DMS153 treated with DMSO at 0.1 percent for 48 hours (cell line): ENCODE results near the gene TMPRSS3.

Experiments used
- DNase-seq: peaks from one replicate; lab custom pipeline; 2025; ENCODE audit not compliant: unreplicated experiment; lab: John Stamatoyannopoulos, UW

TMPRSS3 gene

GRCh38 chr21:42353623-42354022 is 42.2 kb downstream of the TMPRSS3 start:
- no peak for DNase-seq

- DNase-seq, result no peak
Observed at GRCh38 chr21:42352441-42353095, 43.3 kb downstream of the TMPRSS3 start.

DNA sequence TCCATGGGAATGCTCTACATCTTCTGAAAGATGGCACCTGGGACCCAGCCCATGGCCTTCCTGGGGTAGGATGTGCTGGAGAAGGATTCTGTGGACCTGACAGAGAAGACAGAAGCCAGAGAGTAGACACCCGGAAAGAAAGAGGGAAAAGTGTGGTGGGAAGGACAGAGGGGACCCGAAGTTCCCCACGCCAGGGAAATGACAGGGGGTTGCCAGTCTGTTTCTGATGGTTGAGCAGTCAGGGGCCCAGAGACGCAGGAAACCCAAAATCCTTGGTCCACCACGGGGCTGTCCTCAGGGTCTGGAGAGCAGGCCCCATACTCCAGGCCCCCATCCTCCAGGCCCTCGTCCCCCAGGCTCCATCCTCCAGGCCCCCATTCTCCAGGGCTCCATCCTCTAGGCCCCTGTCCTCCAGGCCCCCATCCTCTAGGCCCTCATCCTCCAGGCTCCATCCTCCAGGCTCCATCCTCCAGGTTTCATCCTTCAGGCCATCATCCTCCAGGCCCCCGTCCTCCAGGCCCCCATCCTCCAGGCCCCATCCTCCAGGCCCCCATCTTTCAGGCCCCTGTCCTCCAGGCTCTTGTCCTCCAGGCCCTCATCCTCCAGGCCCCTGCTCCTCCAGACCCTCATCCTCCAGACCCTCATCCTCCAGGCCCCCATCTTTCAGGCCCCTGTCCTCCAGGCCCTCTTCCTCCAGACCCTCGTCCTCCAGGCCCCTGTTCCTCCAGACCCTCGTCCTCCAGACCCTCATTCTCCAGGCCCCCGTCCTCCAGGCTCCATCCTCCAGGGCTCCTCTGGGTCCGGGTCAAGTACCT is 44.0 kb downstream of the TMPRSS3 start:
- no peak for DNase-seq

GRCh38 chr21:42350927-42351426 is 44.9 kb downstream of the TMPRSS3 start, which contains the start of gene TFF2:
Gene TFF2 (minus strand): TSS chr21:42350994. CDS start chr21:42350957, 37 bp downstream.
- no peak for DNase-seq

DNA sequence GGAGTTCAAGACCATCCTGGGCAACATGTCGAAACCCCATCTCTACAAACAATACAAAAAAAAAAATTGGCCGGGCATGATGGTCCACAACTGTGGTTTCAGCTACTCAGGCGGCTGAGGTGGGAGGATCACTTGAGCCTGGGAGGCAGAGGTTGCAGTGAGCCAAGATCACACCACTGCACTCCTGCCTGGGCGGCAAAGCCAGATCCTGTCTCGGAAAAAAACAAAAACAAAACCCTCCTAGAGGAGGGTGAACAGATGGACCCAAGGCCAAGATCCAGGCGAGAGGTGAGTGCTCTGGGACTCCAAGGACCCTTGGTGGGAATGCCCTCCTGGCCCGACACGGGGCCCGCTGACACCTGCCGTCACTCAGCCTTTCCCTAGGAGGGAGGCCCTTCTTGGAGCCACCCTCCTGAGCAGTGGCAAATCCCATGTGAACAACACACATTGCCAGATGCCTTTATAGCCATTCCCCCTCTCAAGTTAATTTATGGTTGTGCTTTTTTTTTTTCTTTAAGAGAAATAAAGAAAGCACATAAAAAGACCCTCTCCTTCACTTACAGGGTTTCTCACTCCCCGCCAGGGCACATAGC is 45.4 kb downstream of the TMPRSS3 start:
- DNase-seq, result no peak

DNA sequence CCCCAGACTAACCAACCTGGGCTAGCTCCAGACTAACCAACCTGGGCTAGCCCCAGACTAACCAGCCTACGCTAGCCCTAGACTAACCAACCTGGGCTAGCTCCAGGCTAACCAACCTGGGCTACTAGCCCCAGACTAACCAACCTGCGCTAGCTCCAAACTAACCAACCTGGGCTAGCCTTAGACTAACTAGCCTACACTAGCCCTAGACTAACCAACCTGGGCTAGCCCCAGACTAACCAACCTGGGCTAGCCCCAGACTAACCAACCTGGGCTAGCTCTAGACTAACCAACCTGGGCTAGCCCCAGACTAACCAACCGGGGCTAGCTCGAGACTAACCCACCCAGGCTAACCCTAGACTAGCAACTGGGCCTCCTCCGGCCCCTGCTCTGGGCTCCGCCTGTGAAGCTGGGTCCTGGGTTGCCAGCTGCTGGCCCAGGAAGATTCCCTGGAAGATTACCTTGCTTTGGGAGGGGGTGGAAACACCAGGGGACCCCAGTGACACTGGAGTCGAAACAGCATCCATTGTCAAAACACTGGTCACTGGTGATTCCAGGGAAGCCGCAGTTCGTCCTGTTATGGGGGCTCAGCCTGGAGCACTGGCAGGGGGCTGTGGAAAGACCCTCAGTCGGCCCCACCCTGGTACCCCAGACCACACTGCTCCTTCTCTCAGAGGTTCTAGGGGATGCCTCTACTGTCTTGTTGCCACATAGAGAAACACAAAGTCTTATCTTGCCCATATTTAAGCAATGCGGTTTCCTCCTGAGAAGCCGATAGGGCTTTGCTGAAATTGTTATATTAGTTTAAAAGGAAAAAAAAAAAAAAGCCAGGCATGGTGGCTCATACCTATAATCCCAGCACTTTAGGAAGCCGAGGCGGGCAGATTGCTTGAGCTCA is 46.2 kb downstream of the TMPRSS3 start:
- DNase-seq, result no peak

DNA sequence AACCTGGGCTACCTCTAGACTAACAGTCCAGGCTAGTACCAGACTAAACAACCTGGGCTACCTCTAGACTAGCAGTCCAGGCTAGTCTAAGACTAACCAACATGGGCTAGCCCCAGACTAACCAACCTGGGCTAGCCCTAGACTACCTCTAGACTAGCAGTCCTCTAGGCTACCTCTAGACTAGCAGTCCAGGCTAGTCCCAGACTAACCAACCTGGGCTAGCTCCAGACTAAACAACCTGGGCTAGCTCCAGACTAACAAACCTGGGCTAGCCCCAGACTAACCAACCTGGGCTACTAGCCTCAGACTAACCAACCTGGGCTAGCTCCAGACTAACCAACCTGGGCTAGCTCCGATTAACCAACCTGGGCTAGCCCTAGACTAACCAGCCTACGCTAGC is 47.1 kb downstream of the TMPRSS3 start:
- DNase-seq, result no peak

GRCh38 chr21:42347601-42348327 is 48.1 kb downstream of the TMPRSS3 start:
- no peak for DNase-seq

- no peak for DNase-seq
Observed at GRCh38 chr21:42346866-42347600, 48.8 kb downstream of the TMPRSS3 start.

DNA sequence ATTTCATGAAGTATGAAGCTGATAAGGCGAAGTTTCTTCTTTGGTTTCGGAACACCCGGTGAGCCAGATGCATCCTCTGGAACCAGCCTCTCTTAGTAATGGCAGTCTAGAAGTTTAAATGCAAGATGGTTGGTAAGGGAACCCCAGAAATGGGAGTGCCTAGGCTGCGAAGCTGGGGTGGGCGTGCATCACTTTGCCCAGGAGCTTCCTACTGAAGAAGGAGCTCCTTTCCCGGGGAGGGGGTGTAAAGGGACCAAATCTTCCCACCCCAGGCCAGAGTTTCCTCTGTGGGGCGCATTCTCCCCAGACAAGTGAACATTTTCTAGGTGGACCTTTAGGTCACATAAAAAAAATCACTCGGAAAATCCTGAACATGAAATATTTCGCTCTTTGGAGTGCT is 49.4 kb downstream of the TMPRSS3 start:
- no peak for DNase-seq

GRCh38 chr21:42344631-42345030 is 51.2 kb downstream of the TMPRSS3 start:
- DNase-seq, result no peak

DNA sequence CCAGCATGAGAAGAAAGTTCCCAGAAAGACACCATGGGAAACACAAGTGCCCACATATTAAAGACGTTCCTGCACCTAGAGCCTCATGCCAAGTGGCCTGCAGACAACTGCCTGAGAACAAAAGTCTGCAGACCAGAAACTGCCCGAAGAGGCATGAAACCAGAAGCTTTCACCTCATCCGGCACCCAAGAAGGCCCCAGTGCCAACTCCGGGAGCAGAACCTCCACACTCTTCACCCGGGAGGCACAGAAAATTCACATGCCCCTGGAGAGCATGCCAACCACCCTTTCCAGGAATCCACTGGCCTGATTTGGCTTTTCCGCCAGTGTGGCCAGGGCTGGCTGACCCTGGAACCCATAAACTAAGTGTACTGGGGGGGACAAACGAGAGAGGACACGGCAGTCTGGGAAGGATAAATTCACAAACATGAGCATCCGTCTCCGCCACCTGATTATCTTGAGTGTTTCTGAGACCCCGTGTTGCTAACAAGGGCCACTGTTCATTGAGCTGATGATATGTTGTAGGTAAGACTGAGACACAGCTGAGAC is 51.8 kb downstream of the TMPRSS3 start:
- no peak for DNase-seq

DNA sequence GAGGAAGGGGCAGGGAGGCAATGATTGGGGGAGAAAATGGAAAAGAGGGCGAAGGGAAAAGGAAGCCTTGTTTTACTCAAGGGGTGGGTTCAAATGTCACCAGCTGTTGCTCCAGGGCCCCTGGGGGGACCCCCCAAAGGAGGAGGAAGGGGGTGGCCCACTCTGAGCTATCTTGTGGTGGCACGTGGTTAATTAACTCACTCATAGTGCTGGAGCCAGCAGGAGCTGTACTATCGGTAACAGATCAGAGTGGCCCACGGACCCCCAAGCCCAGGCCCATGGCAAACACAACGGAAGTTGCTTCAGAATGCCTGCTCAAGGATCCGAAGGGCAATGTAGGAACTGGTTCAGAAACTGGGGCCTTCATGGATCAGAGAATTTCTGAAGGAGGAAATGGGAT is 52.3 kb downstream of the TMPRSS3 start:
- DNase-seq, result no peak

DNA sequence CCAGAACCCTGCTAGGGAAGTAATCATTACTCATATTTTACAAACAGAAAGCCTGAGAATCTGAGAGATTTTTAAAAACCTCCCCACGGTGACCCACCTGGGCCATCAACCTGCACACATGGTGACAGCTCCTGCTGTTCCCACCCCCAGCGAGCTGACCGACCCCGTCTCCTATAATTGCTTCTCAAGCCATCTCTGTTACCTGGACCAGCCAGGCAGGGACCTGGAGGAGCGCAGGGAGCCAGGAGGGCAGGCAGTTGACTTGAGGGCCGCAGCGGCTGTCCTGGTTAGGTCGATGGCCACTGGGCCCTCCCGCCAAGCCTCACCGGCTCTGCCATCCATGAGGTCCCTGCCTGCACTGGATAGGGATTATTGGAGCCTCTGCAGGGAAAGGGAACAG is 52.8 kb downstream of the TMPRSS3 start:
- no peak for DNase-seq

GRCh38 chr21:42341776-42342542 is 53.9 kb downstream of the TMPRSS3 start:
- DNase-seq, result no peak

DNA sequence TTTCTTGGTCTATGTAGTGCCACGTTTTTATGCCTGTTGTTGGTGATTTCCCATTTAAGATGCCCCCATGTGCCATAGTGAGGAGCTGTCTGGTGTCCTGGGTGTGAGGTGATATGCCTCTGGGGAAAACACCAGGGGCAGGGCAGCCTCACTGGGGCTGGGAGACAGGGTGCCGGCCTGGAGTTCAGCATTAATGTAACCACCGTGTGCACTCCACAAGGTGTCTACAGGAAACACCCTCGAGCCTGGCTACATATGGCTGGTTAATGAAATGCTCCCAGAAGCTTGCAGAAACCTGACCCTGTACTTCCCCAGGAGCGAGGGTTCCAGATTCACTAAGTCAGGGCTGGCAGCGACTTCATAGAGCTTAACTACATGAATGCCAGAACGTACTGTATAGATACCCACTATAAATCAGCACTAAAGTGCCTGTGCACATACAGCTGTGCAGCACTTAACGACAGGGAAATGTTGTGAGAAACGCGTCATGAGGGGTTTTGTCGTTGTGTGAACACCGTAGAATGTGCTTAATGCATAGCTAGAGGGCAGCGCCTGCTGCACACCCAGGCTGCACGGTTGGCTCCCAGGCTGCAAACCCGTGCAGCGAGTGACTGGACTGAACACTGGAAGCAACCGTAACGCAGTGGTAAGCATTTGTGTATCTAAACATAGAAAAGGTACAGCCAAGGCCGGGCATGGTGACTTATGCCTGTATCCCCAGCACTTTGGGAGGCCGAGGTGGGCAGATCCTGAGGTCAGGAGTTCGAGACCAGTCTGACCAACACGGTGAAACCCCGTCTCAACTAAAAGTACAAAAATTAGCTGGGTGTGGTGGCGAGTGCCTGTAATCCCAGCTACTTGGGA is 55.4 kb downstream of the TMPRSS3 start:
- DNase-seq, result no peak
